GM19372 (cell line): ENCODE measurements around the gene PTPRT.

Experiments
- ATAC-seq: cut with Tn5 transposase; IDR thresholded peaks from one replicate; pipeline ENCODE4 v1.9.1; 2021; ENCODE audit warnings: mild to moderate bottlenecking, low read depth, moderate library complexity; ENCODE audit not compliant: unreplicated experiment

Gene PTPRT

DNA sequence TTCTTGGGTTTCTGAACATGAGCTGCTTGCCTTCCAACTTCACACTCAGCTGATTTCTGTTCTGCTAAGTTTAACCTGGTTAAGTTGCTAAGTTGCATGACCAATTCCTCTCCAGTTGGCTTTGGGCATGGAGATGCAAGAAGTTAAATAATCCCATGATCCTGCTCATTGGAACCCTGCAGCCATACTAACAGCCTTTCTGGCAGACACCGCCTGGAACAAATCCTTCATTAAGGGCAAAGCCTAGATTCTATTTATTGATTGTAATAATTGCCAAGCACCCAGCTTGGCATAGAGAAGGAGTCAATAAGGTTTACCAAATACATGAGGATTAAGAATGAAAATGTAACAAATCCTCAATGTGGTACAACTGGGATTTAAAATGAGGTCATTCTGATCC is 829.1 kb downstream of the PTPRT start:
- ATAC-seq: no peak

DNA sequence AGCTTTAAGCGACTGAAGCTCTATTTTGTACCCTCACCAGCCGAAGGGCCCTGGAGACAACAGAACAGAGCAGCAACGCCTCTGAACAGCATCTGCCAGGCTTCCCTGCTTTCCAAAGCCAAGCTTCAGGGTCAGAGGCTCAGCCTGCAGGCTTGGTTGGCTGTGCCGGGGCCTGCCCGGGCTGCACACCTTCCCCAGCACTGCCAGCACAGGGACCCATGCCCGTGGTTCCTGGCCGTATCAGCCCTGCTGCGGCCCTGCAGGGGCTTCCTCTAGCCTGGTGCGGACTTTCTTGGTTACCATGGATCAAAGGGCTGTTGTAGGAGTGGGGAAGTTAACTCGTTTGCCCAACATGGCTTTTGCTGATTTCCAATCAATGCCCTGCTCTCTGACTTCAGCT is 830.1 kb downstream of the PTPRT start:
- no peak for ATAC-seq

DNA sequence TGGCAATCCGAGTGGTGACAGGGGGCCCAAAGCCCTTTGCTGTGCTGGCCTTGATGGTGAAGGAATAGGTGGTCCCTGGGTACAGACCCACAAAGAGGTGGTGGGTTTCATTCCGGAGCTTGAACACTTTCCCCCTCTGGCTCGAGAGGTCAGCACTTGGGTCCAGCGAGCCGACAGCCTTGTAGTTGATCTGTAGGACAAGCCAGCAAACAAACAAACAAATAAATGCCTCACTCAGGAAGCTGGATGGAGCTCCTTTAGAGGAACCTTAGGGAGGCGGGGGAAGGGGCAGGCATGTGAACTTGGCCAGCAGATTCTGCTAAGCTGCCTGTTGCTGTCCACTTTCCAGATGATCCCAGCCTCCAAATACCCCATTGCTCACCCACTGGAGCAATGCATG is 837.6 kb downstream of the PTPRT start:
- ATAC-seq: no peak

DNA sequence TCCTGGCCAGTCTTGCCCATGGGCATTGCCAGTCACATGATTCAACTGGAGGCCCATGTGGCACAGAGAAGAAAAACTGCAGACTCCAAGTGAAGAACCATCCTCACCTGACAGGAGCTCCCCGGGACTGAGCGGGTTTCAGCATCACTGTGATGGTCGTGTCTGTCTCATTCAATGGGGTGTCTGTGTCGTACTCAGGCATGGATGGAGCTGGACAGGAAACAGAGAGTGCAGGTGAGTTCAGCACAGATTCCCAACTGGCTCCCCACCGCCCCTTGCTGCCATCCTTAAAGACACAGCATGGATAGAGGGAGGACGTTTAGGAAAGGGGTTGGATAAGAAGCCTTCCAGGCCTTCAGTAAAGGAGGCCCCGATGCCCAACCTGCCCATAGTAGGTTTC is 839.2 kb downstream of the PTPRT start:
- ATAC-seq: no peak

DNA sequence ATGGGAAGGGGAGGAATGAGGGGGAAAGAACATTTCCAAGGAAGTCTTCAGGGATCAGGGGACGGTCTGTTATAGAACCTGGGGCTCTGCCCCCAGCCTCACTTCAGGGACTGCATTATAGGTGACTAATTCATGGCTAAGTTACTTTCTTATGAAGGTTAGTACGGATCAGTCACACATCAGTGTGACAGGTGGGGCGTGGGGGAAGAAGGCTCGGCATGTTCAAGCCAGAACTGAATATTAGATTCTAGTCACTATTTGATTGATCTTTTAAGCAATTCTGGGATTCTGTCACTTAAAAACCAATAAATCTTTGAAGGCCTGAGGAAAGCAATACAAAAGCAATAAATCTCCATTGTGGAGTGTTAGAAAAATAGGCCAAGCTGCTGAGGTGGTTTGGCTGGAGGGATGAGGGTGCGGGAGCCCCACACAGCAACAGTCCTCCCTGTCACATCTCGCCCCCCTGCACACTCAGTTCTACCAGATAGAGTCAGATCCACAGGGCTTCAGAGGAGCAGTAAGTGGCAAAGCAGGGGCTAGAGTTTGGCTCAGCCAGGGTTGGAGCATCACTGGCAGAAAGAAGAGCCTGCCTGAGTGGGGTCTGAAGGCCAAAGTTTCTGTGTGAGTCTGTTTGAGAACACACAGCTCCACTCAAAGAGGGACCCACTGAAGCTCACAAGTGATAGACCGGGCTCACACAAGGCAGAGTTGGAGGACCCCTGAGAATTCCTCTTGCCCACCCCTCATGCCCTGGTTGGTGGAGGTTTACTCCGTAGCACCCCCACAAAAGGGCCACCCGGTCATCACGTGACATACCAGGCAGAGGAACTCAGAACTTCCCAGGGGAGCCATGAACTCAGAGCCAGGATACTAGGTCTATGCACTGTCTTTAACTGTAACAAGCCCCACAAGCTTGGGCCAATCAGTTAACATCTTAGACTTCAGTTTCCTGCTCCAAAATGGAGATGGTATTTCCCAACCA is 843.2 kb downstream of the PTPRT start:
- ATAC-seq: no peak

DNA sequence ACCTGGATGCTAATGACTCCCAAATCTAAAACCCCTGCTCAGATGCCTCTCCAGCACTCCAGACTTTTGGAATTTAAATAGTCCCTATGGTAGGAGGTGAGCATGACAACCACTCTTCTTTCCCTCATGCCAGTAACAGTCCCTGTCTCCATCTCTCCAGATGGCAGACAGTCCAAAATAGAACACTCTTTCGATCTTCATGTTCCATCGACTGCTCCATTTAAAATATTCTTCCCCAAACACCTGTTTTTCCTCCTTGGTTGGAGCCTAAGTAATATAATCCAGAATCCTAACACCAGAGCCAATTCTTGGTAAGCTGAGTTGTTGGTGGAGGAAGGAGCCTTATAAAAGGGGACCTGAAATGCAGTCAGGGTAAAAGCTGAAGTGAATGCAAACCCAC is 848.1 kb downstream of the PTPRT start:
- no peak for ATAC-seq

DNA sequence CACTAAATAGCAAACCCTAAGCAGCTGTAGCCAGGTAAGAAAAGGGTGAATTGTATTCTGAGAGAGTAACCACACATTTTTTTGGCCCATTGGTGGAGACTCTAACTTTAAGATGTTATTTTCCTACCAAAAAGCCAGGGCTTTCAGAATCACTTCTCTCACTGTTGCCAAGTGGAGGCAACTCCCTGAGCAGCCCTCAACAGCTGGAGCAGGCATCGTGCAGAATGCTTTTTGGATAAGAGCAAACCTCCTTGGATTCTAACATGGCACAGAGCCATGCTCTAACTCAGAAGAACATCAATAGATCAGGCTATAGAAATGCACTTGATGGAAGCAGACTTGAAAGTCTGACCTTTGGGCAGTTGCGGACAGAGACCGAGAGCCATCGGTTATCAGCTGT is 849.3 kb downstream of the PTPRT start:
- ATAC-seq: no peak

DNA sequence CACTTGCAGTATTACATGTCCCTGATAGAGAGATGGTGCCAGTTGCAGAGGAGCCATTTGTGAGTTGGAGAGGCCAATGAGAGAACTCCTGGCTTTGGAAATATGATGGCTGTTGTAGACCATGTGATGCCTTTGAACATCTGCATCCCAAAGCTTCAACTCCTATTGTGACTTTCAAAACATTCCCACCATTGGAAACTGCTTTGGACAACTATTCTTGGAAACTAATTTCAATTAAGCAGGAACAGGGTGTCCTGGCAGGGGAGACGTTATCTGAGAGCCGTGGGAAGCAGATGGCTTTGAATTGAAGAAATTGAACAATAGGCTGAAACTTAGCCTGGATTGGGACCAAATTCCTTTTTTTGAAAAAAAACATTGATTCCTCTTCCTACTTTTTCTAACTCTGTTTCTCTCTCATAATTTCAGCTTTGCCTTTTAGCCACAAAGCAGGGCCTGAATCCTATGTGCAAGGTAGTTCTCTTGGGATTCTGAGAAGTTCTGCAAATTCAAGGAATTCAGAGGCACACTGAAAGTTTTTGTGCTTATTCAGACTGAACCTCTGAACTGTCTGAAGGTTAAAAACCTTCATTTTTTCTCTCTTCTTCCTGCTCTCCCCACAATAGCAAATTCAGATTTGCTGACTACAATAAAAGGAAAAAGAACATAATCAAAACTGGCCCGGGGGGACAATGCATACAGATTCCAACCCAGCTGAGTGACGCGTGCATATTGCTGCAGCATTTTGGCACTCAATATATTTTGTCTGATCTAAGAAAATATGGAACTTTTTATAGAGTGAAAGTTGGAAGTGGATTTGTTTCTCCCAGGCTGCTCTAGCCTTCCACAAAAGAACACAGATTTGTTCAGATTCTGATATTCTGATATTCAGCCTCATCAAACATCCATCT is 851.2 kb downstream of the PTPRT start:
- ATAC-seq: no peak

DNA sequence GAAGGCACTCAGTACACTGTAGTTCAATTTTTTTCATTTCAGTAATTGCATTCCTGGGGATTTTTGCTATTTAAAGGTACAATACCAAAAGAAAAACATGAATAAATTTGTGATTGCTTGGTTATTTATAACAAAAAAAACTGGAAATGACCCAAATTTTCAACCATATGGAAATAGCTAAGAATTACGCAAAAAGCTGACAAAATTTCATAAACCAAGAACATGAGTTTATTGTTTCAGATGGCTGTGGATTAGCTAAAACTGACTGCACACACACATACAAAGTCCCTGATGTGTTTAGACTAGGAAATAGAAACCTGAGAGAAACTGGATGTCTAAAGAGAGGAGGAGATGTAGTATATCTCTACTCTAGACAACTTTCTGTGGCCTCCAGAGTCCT is 853.1 kb downstream of the PTPRT start:
- ATAC-seq: no peak

DNA sequence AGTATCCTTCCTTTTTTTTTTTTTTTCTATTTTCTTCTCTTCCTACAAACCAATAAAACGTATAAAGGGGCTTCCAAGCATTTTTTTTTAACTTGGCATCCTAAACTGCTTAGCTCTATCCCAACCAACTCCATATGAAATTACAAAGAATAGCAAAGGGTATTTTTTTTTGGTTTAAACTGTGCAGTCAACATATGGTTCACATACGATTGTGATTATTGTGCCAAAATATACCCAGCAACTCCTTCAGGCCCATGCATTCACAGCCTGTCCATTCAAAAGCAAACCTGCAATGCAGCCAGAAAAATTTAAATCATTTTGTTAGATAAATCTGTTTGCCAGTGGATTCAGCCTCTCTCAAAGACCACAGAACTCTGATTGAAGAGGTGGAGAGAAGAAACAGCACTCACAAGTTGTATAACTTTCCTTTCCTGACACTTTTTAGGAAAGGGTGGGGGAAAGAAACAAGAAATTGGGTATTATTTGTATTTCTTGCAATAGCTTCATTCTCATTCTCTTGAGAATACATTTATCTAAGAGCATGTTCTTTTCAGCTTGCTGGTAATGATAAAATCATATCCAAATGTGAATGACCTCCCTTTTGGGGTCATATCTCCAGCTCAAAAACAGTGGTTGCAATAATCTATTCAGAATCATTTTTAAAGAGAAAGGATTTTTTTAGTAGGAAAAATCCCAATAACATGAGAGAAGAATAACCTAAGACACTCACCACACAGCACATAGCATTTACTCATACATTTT is 870.3 kb downstream of the PTPRT start:
- no peak for ATAC-seq

DNA sequence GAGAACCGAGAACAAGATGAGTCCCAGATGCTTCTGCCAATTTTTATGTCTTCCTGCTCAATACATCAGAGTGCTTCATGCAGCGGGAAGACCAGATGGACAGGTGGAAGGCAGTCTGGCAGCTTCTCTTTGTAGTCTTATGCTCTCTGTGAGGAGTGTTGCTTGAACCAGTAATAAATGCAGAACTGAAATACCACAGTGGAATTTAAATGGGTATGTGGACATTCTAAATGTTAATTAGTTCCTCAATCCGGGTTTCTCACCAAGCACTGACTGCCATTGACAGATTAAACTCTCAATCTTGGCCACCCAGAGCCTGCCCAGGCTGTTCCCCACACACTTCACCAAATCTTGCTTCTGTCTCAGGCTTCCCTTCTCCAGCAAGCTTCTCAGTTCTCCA is 876.0 kb downstream of the PTPRT start:
- no peak for ATAC-seq

DNA sequence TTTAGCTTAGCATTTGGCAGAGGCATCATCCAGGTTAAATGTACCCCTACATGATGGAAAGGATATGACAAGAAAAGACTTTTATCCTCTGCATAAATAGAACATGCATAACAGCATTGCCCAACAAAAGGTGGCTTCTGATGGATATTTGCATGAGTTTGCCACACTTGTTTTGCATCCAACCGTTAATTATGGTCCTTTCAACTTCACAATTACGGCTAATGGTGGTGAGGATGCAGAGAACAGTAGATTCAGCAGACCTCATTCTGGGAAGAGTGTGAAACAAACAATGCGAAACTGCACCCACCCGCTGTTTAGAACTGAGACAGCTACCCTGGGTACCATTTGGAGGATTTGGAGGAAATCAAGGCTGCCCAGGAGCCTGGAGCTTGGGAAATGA is 880.7 kb downstream of the PTPRT start:
- ATAC-seq: no peak

DNA sequence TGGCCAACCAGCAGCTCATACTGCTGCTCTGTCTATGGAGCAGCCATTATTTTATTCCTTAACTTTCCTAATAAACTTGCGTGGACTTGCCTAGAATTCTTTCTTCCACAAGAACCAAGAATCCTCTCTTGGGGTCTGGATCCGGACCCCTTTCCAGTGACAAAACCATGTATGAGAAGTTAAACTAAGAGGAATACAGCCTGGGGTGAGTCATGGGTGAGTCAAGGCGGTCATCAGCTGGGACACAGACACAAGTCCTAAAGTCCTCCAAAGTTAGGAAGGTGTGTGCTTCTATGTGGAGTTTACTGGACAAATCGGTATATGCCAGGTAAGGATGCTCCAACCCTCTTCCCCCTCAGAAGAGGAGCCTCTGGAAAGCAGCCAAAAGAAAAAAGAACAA is 881.5 kb downstream of the PTPRT start:
- no peak for ATAC-seq

DNA sequence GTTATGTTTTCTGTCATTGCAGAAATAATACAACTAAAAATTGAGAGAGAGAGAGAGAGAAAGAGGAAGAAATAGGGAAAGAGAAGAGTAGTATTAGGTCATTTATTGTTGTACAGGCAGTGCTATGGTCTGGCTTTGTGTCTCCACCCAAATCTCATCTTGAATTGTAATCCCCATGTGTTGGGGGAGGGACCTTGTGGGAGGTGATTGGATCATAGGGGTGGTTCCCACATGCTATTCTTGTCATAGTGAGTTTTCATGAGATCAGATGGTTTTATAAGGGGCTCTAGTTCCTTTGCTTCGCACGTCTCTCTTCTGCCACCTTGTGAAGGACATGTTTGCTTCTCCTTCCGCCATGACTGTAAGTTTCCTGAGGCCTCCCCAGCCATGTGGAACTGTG is 894.1 kb downstream of the PTPRT start:
- no peak for ATAC-seq

DNA sequence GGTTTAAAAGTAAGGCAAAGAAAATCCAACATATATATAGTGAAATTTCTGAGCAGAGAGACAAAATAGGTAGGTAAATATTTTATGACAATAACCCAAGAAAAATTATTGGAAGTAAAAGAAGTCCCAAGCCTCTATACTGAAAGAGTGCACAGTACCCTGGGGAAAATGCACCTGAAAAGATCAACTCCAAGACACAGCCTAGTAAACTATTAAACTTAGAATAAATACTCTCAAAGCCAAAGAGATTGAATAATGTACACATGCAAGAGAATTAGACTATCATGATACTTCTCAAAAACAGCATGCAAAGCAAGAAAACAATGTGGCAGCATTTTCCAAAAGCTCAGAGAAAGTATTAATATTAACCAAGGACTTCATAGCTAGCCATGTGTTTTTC is 894.7 kb downstream of the PTPRT start:
- ATAC-seq: no peak

DNA sequence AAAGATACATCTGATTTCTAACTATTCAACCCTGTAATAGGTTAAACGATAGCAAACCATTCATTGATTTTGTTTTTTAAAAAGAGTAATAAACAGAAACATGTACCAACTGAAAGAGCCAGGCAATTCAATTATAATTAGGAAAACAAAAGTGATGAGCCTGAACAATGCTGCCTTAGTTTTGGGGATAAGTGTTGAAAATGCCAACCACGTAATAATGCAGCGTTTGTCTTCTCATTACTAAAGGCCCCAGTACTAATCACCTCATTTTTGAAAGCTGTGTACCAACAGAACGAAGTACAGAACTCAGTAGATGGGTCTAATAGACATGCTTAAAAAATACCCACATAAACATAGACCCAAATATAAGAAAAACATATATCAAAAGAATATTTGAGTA is 907.9 kb downstream of the PTPRT start:
- ATAC-seq: no peak

DNA sequence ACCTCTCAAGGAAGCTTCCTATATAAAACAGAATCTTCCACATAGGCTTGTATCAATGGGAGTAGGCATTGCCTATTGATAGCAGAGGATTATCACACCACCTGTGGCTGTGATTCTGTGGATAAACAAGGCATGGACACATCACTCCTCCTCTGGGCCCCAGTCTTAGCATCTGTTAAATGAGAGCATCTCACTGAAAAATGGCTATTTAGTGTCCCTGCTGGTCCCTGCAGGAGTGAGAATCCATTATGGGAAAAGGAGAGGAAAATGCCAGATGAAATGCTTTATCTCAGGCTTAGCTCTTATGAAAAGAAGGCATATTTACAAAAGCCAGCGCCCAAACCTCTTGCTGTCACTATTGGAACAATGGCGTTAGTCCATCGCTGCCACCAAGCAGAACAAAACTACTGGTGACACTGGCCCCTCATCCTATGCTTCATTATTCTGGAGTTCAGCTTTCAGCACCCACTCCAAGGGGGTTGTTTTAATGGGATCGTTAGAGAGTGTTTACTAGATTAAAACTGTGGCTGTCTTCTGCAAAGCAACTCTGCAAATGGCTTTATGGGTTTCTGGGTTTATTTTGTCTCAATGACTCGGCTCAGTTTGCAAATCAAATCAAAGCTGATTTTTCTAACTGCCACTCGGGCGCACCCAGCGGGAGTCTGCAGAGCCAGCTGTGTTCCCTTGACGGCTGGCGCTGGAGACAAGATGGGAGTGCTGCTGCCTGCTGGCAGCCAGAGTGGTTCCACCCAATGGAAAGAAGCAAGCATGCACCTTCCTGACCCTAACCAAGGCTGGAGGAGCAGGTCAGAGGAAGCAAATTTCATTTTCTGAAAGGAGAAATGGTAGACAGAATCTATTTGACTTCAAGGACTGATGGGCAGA is 912.7 kb downstream of the PTPRT start:
- no peak for ATAC-seq

DNA sequence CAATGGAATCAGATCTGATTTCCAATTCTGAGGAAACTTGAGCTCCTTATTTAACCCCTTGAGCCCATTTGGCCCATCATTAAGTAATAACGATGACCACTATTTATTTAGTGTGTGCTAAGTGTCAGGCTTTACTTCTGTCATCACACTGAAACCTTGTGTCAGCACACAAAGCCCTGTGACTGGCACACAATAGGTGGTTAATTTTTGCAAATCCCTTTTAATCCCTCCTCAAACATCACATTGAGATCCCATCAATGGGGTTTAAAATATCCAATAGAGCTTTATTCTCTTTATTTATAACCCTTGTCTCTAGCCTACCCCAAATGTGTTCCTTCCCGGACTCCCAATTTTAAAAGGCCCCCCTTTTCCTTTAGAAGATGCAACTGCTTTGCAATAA is 914.7 kb downstream of the PTPRT start:
- no peak for ATAC-seq

DNA sequence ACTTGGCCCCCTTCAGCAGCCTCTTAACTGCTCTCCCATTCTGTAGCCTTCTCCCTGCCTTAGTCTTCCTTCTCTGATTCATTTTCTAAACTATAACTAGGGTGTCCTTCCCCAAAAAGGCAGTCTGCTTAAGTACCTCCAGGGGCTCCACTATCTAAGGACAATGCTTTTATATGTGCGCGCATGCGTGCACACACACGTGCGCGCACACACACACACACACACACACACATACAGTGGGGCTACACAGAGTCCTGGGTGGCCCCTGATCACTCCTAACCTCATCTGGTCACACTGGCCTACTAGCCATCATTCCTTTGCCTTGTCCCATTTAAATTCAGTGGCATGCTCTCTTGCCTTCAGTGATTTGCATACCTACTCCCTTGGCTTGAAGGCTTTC is 917.2 kb downstream of the PTPRT start:
- ATAC-seq: no peak

DNA sequence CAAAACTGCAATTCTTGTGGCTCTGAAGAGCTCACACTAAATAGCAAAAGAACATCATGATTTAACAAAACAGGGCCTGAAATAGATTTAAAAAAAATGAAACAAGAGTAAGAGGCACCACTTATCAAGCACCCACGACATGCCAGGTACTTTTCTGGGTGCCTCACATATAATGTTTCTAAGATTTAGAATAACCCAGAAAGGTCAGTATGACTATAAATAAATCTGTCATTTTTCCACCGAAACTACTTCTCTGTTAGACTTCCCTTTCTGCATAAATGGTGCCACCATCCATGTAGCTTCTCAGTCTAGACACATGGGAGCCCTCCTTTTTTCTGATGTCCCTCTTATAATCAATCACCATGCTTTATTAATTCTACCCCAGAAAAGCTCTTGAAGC is 919.2 kb downstream of the PTPRT start:
- ATAC-seq: no peak
